ENCODE data around the gene HGFAC.

The HGFAC gene

GRCh38 chr4:3411676-3412075 lies 30.1 kb upstream of the HGFAC start:
- TF ChIP-seq CTCF (IDR thresholded peaks at IDR 0.05; ENCODE audit: insufficient read depth, missing control alignments), result no peak
- FAIRE-seq (no peak), DNase-seq (ENCODE audit: insufficient read length, low spot score) (no peak)

- DNase-seq (ENCODE audit: insufficient read length, low spot score) (no peak), FAIRE-seq (no peak)
- TF ChIP-seq CTCF (IDR thresholded peaks at IDR 0.05; ENCODE audit: insufficient read depth, missing control alignments), result no peak
These were observed 29.3 kb upstream of the HGFAC start for GRCh38 chr4:3412257-3413020.

GRCh38 chr4:3413217-3413671 lies 28.5 kb upstream of the HGFAC start:
- TF ChIP-seq CTCF (IDR thresholded peaks at IDR 0.05; ENCODE audit: insufficient read depth, missing control alignments), result no peak
- DNase-seq (ENCODE audit: insufficient read length, low spot score) (no peak), FAIRE-seq (no peak)

GRCh38 chr4:3413675-3414420 lies 27.9 kb upstream of the HGFAC start:
- DNase-seq (ENCODE audit: insufficient read length, low spot score) (no peak), FAIRE-seq (no peak)
- no peak for TF ChIP-seq CTCF (IDR thresholded peaks at IDR 0.05; ENCODE audit: insufficient read depth, missing control alignments)

GRCh38 chr4:3414421-3415279 lies 27.1 kb upstream of the HGFAC start:
- no peak for TF ChIP-seq CTCF (IDR thresholded peaks at IDR 0.05; ENCODE audit: insufficient read depth, missing control alignments)
- FAIRE-seq (no peak), DNase-seq (ENCODE audit: insufficient read length, low spot score) (no peak)

- no peak for FAIRE-seq
- DNase-seq (ENCODE audit: insufficient read length, low spot score), result no peak
- TF ChIP-seq CTCF (IDR thresholded peaks at IDR 0.05; ENCODE audit: insufficient read depth, missing control alignments), result no peak
These were observed 26.2 kb upstream of the HGFAC start for GRCh38 chr4:3415471-3416141.
